PC-3 (cell line): Measurements from ENCODE around the gene BCAN.

Experiments used
- EZH2 ChIP-seq: fragments of 300-600 bp; sonication (generic); IDR thresholded peaks from one replicate; pipeline ENCODE4 v1.6.1; 2017; ENCODE audit warnings: antibody characterized with exemption, mild to moderate bottlenecking, low read length; ENCODE audit not compliant: unreplicated experiment
- EZH2phosphoT487 ChIP-seq: fragments of 300-600 bp; sonication (generic); IDR thresholded peaks from 2 replicates; pipeline ENCODE4 v1.6.1; 2018; ENCODE audit warnings: mild to moderate bottlenecking, antibody characterized with exemption, low read length, borderline replicate concordance
- TF ChIP-seq, protein P1 (sequence below): fragments of 300-600 bp; sonication (generic); conservative IDR thresholded peaks from 2 replicates; pipeline ENCODE4 v1.5.1; 2017; ENCODE audit warnings: antibody characterized with exemption, low read depth, mild to moderate bottlenecking, low read length

DNA sequence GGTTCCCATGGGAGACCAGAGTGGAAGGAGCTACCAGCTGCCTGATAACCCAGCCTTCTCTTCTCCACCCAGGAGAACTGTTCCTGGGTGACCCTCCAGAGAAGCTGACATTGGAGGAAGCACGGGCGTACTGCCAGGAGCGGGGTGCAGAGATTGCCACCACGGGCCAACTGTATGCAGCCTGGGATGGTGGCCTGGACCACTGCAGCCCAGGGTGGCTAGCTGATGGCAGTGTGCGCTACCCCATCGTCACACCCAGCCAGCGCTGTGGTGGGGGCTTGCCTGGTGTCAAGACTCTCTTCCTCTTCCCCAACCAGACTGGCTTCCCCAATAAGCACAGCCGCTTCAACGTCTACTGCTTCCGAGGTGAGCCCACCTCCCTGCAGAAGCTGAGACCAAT is 6.6 kb downstream of the BCAN start:
- TF ChIP-seq, protein P1, sequence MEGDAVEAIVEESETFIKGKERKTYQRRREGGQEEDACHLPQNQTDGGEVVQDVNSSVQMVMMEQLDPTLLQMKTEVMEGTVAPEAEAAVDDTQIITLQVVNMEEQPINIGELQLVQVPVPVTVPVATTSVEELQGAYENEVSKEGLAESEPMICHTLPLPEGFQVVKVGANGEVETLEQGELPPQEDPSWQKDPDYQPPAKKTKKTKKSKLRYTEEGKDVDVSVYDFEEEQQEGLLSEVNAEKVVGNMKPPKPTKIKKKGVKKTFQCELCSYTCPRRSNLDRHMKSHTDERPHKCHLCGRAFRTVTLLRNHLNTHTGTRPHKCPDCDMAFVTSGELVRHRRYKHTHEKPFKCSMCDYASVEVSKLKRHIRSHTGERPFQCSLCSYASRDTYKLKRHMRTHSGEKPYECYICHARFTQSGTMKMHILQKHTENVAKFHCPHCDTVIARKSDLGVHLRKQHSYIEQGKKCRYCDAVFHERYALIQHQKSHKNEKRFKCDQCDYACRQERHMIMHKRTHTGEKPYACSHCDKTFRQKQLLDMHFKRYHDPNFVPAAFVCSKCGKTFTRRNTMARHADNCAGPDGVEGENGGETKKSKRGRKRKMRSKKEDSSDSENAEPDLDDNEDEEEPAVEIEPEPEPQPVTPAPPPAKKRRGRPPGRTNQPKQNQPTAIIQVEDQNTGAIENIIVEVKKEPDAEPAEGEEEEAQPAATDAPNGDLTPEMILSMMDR, result no peak
- TF ChIP-seq EZH2, result no peak
- TF ChIP-seq EZH2phosphoT487, result no peak
